HK-2 (cell line): ENCODE data around the gene TPPP2.
A peak's percentile ranks its signal among the peaks of the same experiment; 100 is the strongest.

Source experiments
- DNase-seq: peaks from one replicate; pipeline ENCODE4 v3.0.0-alpha.2; 2018; ENCODE audit not compliant: unreplicated experiment

Gene TPPP2

GRCh38 chr14:21017528-21018245, 12.3 kb upstream of the TPPP2 start:
- DNase-seq, result no peak

- DNase-seq, result no peak
Measured at GRCh38 chr14:21018286-21018685, 11.7 kb upstream of the TPPP2 start.

GRCh38 chr14:21018781-21019180, 11.2 kb upstream of the TPPP2 start:
- DNase-seq, result no peak

GRCh38 chr14:21019366-21019765, 10.7 kb upstream of the TPPP2 start:
- DNase-seq, result no peak

GRCh38 chr14:21020977-21021545, 9.0 kb upstream of the TPPP2 start:
- DNase-seq, result no peak

- DNase-seq, result no peak
Measured at GRCh38 chr14:21022686-21023085, 7.3 kb upstream of the TPPP2 start.

- DNase-seq, result no peak
Measured at GRCh38 chr14:21023174-21023573, 6.8 kb upstream of the TPPP2 start.

GRCh38 chr14:21023817-21024584, 6.0 kb upstream of the TPPP2 start:
- no peak for DNase-seq

- peak; percentile 51 for DNase-seq
Measured at GRCh38 chr14:21024585-21025370, 5.2 kb upstream of the TPPP2 start, which contains the start of gene NDRG2. TSS of gene NDRG2 (minus strand) at chr14:21025061. CDS start at chr14:21023315, 1,746 bp downstream.

GRCh38 chr14:21025371-21026273, 4.4 kb upstream of the TPPP2 start:
- DNase-seq, result no peak

GRCh38 chr14:21026274-21026987, 3.6 kb upstream of the TPPP2 start:
- no peak for DNase-seq

- no peak for DNase-seq
Measured at GRCh38 chr14:21026988-21027315, 3.1 kb upstream of the TPPP2 start.

GRCh38 chr14:21030531-21030930, 514 bp downstream of the TPPP2 start:
- DNase-seq, result no peak

- no peak for DNase-seq
Measured at GRCh38 chr14:21032326-21033132, 2.5 kb downstream of the TPPP2 start.

GRCh38 chr14:21033133-21033698, 3.2 kb downstream of the TPPP2 start:
- DNase-seq, result no peak

GRCh38 chr14:21034707-21035106, 4.7 kb downstream of the TPPP2 start, which contains the start of gene RNASE13:
TSS of gene RNASE13 (minus strand) at chr14:21034807. CDS start at chr14:21034288, 519 bp downstream.
- DNase-seq, result no peak

- DNase-seq, result no peak
Measured at GRCh38 chr14:21036751-21037150, 6.7 kb downstream of the TPPP2 start.

- DNase-seq, result no peak
Measured at GRCh38 chr14:21037156-21037555, 7.1 kb downstream of the TPPP2 start.
